ENCODE measurements around the gene SORCS1.

SORCS1 gene

DNA sequence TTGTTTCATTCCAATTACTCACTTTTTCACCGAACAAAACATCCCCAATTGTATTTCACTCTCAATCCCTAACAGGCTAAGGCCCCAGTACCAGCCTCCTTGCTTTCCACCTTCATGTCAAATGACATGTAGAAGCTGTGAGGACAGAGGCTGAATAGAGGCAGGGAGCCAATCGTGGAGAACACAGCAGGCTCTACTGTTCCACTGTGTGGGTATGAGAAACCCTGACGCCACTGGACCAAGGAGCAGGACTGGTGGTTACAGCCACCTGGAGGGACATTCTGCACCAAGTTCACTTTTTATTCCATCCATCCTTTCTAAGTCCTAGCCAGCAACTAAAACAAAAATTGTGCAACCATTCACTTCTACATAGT lies 502.8 kb downstream of the SORCS1 start:
- TF ChIP-seq CEBPB (IDR thresholded peaks at IDR 0.05) (no peak), FOXM1 (IDR thresholded peaks at IDR 0.05; ENCODE audit: borderline replicate concordance, low read depth) (no peak), CREB1 (IDR thresholded peaks at IDR 0.05; ENCODE audit: low read depth) (no peak), TCF12 (IDR thresholded peaks at IDR 0.05; ENCODE audit: low read depth) (no peak), EGR1 (IDR thresholded peaks at IDR 0.05) (no peak), TEAD4 (IDR thresholded peaks at IDR 0.05) (no peak), RAD21 (IDR thresholded peaks at IDR 0.05; ENCODE audit: low read depth) (no peak), YY1 (IDR thresholded peaks at IDR 0.05; ENCODE audit: low read depth) (no peak), TAF1 (IDR thresholded peaks at IDR 0.05; ENCODE audit: low read depth) (no peak), EP300 (IDR thresholded peaks at IDR 0.05; ENCODE audit: borderline replicate concordance) (no peak), NFIC (IDR thresholded peaks at IDR 0.05) (no peak)
- TF ChIP-seq, protein P1, sequence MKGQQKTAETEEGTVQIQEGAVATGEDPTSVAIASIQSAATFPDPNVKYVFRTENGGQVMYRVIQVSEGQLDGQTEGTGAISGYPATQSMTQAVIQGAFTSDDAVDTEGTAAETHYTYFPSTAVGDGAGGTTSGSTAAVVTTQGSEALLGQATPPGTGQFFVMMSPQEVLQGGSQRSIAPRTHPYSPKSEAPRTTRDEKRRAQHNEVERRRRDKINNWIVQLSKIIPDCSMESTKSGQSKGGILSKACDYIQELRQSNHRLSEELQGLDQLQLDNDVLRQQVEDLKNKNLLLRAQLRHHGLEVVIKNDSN (IDR thresholded peaks at IDR 0.05): no peak
- TF ChIP-seq, protein P2, sequence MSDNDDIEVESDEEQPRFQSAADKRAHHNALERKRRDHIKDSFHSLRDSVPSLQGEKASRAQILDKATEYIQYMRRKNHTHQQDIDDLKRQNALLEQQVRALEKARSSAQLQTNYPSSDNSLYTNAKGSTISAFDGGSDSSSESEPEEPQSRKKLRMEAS (IDR thresholded peaks at IDR 0.05): no peak
- TF ChIP-seq, protein P3, sequence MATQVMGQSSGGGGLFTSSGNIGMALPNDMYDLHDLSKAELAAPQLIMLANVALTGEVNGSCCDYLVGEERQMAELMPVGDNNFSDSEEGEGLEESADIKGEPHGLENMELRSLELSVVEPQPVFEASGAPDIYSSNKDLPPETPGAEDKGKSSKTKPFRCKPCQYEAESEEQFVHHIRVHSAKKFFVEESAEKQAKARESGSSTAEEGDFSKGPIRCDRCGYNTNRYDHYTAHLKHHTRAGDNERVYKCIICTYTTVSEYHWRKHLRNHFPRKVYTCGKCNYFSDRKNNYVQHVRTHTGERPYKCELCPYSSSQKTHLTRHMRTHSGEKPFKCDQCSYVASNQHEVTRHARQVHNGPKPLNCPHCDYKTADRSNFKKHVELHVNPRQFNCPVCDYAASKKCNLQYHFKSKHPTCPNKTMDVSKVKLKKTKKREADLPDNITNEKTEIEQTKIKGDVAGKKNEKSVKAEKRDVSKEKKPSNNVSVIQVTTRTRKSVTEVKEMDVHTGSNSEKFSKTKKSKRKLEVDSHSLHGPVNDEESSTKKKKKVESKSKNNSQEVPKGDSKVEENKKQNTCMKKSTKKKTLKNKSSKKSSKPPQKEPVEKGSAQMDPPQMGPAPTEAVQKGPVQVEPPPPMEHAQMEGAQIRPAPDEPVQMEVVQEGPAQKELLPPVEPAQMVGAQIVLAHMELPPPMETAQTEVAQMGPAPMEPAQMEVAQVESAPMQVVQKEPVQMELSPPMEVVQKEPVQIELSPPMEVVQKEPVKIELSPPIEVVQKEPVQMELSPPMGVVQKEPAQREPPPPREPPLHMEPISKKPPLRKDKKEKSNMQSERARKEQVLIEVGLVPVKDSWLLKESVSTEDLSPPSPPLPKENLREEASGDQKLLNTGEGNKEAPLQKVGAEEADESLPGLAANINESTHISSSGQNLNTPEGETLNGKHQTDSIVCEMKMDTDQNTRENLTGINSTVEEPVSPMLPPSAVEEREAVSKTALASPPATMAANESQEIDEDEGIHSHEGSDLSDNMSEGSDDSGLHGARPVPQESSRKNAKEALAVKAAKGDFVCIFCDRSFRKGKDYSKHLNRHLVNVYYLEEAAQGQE (IDR thresholded peaks at IDR 0.05; ENCODE audit: low read depth): no peak

DNA sequence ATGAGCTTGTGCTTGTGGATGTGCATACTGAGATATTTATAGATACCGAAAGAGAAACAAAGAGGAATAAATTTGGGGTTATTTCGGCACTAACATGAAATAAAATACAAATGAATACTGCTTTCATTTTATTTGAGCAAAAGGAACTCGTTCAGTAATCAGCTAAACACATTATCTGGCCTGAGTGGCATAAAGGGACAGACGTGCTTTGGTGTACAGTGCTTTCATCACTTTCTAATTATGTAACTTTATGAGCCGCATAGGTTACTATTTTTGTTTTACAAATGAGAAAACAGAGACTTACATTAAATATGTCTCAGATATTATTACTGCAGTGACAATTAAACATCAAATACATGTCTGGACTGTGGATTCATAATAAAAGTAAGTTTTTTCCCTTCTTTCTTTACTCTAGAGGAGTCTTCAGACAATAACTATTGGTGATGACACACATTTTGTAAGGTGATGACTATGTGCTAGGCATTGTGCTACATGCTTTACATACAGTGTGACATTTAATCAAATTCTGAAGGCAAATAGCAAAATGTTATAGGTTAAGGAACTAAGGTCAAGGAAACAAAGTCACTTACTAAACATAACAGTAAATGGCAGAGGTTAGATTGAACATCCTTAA lies 503.3 kb downstream of the SORCS1 start:
- TF ChIP-seq, protein P3 (IDR thresholded peaks at IDR 0.05; ENCODE audit: low read depth): no peak
- TF ChIP-seq CEBPB (IDR thresholded peaks at IDR 0.05) (no peak), EGR1 (IDR thresholded peaks at IDR 0.05) (no peak)
- TF ChIP-seq, protein P1 (IDR thresholded peaks at IDR 0.05): no peak

DNA sequence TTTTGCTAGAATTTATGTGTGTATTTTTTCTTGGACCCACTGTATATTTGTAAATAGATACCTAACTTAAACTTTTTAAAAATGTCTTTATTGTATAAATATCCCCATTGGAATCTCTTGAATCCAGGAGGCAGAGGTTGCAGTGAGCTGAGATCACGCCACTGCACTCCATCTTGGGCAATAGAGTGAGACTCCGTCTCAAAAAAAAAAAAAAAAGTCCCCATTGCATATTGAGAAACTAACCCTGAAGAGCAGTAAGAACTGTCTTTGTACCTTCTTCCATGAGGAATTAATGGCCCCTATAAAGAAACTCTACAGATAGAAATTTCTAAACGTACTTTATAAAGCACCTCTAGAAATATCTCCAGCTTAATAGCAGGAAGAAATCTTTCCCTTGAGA lies 504.0 kb downstream of the SORCS1 start:
- TF ChIP-seq, protein P3 (IDR thresholded peaks at IDR 0.05; ENCODE audit: low read depth): no peak

DNA sequence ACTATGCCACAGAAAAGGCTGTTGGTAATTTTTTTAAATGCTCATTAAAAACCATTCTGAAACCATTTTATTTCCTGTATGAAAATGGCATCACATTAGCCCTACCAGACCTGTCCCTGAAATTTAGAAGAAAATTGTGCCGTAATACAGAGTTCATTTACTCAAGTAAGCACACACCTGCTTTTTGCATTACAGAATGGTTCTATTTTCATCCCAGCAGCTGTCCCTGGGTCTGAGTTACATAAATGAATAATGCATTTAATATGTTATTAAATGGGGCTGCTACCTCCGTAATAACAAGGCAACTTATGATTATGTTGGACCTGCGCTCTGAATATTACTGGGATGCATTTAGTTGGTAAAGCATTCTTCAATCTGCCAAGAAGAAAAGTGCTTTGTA lies 508.9 kb downstream of the SORCS1 start:
- no peak for TF ChIP-seq YY1 (IDR thresholded peaks at IDR 0.05; ENCODE audit: low read depth)

DNA sequence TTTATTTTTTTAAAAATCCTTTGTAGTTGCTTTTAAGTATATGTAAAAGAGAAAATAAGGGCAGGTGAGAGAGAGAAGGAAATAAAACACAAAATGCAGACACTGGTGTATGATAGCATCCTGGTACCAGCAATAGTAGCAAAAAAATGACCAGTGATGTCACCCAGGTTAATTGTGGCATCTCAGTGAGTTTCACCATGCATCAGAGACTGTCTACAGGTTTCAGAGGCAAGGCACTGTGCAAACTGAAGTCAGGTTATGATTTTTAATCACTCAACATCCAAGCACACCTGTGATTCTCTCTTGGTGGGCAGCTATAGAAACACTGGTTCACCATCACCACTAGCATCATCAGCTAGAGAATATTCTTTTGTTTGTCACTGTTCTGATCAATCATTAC lies 509.3 kb downstream of the SORCS1 start:
- TF ChIP-seq RAD21 (IDR thresholded peaks at IDR 0.05; ENCODE audit: low read depth): no peak
- no peak for TF ChIP-seq EP300 (IDR thresholded peaks at IDR 0.05; ENCODE audit: borderline replicate concordance)
- TF ChIP-seq YY1 (IDR thresholded peaks at IDR 0.05; ENCODE audit: low read depth): no peak
- TF ChIP-seq TCF12 (IDR thresholded peaks at IDR 0.05; ENCODE audit: low read depth): no peak
- TF ChIP-seq ZBTB7A (IDR thresholded peaks at IDR 0.05; ENCODE audit: low read depth): no peak
- no peak for TF ChIP-seq NFIC (IDR thresholded peaks at IDR 0.05)
- no peak for TF ChIP-seq CREB1 (IDR thresholded peaks at IDR 0.05; ENCODE audit: low read depth)
- TF ChIP-seq TEAD4 (IDR thresholded peaks at IDR 0.05): no peak
- TF ChIP-seq FOXM1 (IDR thresholded peaks at IDR 0.05; ENCODE audit: borderline replicate concordance, low read depth): no peak
- TF ChIP-seq EGR1 (IDR thresholded peaks at IDR 0.05): no peak
- TF ChIP-seq, protein P3 (IDR thresholded peaks at IDR 0.05; ENCODE audit: low read depth): no peak
- TF ChIP-seq, protein P1 (IDR thresholded peaks at IDR 0.05): no peak
- TF ChIP-seq TAF1 (IDR thresholded peaks at IDR 0.05; ENCODE audit: low read depth): no peak
- TF ChIP-seq CEBPB (IDR thresholded peaks at IDR 0.05): no peak
- TF ChIP-seq, protein P2 (IDR thresholded peaks at IDR 0.05): no peak

All from Ishikawa (cell line).